GM19395 (cell line): ENCODE measurements around the gene SENP5.
A peak's percentile ranks its signal among the peaks of the same experiment; 100 is the strongest.
"Not testable (repeated sequence)": the region's sequence is repeated elsewhere in the genome, so short reads cannot be mapped to it uniquely, and the experiment has no call there.

ENCODE experiments used
- ATAC-seq: cut with Tn5 transposase; IDR thresholded peaks from one replicate; pipeline ENCODE4 v1.9.1; 2021; ENCODE audit warnings: mild to moderate bottlenecking, moderate library complexity; ENCODE audit not compliant: unreplicated experiment

SENP5 gene

DNA sequence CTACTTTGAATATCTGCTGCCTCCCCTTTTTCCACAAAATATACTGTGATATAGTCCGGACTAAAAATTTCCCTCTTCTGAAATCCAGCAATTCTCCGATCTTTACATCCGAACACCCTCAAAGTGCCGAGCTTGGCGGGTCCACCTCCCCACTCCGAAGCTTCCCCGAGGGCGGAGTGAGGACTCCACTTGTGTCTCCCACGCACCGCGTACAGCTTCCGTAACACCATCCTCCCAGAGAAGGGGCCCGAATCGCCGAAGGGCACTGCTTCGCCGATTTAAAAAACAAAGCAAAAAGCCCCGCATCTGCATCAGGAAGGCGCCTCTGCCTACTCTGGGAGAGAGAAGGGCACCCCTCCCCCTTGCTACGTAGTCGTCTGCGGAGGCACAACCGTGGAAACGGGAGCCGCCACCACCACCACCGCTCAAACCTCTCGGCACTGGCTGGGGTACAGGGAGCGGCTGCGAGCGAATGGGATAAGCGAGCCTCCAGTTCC is 74.1 kb downstream of the SENP5 start:
- ATAC-seq = peak; percentile 40

DNA sequence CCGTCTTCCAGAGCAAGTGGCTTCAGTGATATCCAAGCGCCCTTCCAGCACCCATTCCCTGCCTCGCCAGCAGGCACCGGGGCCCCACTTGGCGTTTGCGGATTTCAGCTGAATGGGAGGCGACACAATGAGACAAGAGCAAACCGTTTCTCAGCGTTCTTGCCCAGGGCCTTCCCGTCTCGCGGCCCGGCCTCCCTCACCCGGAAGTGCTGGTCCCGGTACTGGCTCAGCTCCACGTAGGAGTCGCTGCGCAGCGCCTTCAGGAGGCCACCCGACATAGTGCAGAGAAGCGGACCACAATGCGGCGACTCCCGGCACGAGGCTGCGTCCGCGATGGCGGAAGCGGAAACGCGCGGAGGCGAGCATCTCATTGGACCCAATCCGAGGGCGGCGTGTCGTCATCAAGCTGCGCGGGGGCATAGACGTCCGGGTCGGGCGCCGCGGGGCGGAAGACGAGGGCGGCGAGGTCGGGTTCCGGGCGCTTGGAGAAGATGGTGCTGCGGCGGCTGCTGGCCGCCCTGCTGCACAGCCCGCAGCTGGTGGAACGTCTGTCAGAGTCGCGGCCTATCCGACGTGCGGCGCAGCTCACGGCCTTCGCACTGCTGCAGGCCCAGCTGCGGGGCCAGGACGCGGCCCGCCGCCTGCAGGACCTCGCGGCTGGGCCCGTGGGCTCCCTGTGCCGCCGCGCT is 74.7 kb downstream of the SENP5 start, which contains the start of gene NCBP2:
TSS of gene NCBP2 (minus strand) at position 303 of the 689 bp plus-strand sequence. CDS start at position 278, 25 bp downstream.
- ATAC-seq = peak; percentile 89

DNA sequence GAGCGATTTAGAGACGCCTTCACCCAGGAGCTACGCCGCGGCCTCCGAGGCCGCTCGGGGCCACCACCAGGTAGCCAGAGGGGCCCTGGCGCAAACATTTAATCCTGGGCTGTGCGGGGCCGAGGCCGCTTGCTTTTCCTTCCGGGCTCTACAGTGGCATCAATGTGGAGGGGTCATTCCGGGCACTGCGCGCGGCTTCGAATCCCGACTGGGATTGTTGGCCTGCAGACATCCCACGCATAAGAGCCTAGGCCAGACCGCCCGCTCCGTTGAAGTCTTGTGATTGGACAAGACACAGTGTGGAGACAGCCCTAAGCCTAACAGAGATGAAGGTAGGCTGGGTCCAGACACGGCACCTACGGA is 75.2 kb downstream of the SENP5 start:
- peak; percentile 19 for ATAC-seq

DNA sequence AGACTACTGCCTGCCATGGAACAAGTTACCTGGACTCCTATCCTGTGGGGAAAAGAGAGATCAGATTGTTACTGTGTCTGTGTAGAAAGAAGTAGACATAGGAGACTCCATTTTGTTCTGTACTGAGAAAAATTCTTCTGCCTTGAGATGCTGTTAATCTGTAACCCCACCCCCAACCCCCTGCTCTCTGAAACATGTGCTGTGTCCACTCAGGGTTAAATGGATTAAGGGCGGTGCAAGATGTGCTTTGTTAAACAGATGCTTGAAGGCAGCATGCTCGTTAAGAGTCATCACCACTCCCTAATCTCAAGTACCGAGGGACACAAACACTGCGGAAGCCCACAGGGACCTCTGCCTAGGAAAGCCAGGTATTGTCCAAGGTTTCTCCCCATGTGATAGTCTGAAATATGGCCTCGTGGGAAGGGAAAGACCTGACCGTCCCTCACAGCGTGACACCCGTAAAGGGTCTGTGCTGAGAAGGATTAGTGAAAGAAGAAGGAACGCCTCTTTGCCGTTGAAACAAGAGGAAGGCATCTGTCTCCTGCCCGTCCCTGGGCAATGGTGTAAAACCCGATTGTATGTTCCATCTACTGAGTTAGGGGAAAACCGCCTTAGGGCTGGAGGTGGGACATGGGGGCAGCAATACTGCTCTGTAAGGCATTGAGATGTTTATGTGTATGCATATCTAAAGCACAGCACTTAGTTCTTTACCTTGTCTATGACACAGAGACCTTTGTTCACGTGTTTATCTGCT is 76.5 kb downstream of the SENP5 start:
- not testable (repeated sequence) for ATAC-seq

DNA sequence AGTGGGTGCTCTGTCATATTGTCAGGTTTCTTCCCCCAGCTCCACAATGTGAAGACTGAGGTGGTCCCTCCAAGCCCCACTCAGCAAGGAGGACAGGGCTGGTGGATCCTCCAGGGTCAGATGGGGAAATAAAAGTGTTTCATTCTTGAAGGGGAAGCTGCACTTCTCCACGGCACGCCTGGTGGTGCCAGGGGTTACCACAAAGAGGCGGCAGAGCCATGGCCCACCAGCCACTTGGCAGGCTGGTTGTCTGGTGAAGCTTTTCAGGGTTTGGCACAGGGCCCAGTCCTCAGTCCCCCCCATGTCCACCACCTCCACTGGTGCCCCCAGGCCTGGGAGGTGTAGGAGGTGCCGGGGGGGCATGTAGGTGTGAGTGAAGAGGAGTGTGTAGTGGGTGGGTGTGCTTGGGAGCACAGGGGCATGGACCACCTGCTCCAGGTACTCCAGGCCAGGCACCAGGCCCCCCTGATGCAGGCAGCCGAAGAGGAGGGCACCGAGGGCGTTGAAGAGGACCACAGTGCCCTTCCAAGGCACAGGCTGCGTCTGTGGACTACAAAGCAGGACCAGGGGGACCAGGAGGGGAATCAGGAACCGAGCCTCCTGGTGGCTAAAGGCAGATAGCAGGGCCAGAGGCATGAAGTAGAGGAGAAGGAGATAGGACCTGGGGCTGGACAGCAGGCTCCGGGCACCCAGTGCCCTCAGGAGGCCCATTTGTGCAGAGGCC is 79.6 kb downstream of the SENP5 start:
- ATAC-seq = no peak

DNA sequence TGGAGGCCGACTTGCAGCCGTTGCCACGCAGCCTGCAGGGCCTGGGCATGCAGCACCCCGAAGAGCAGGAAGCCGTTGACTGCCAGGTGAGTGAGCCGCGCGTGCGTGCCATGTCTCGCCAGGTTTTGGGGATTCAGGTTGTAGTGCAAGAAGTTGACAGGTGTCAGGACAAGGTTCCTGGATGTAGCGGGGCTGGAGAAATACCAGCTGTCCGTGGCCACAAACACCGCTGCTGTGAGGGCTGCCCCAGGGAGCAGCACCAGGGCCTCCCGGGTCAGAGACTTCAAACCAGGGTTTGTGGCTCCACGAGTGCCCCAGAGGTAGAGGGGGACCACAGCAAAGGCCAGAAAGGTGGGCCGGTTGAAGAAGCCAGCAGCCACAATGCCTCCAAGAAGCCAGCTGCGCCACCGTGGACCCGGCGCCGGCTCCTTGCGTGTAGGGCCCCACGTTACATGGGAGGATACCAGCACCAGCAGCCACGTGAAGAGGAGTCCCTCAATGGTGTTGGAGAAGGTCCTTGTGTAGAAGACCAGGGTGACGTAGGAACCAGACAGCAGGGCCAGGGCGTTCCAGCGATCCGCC is 80.2 kb downstream of the SENP5 start:
- ATAC-seq = no peak

DNA sequence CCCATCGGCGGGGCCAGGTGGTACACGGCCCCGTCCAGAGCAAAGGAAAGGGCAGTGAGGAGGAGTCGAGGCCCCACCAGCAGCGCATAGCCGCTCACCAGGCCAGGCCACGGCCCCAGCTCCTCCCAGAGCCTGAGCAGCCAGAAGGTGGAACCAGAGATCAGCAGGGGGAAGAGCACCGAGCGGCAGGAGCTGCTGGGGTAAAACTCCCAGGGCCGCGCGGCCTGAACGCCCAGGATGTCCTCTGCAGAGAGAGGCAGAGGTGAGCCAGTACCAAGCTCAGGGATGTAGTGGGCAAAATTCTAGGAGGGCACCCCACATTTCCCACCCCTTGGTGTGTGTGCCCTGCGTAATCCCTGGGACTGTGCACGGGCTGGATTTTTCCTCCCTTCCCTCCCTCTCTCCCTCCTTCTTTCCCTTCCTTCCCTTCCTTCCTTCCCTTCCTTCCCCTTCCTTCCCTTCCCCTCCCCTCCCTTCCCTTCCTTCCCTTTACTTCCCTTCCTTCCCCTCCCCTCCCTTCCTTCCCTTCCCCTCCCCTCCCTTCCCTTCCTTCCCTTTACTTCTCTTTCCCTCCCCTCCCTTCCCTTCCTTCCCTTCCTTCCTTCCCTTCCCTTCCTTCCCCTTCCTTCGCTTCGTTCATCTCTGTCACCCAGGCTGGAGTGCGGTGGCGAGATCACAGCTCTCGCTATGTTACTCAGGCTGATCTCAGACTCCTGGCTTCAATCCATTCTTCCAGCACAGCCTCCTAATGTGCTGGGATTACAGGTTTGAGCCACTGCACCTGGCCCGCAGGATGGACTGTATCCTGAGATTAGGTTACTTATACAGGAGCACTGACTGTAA is 80.9 kb downstream of the SENP5 start:
- ATAC-seq = no peak

DNA sequence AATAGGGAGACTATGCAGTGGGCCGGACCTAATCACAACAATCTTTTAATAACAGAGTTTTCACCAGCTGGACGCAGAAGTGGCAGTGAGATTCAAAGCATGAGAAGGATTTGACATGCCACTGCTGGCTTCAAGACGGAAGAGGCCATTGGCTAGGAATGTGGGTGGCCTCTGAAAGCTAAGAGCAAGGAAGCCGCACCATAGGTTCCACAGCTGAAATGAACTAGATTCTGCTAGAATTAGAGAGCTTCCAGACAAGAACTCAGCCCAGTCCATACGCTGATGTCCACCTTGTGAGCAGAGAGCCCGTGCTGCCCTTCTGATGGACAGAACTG is 81.5 kb downstream of the SENP5 start:
- no peak for ATAC-seq

DNA sequence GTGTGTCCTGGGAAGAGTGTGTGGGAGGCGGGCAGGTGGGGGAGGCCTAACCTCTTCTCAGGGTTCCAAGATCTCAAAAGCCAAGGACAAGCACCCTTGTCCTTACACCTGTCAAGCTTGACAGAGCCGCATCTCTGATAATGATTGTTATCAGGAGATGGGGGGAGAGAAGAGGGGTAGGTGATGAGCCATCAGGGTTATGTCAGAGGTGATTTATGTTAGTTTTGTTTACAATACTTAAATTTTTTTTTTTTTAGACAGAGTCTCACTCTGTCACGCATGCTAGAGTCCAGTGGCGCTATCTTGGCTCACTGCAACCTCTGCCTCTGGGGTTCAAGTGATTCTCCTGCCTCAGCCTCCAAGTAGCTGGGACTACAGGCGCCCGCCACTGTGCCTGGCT is 82.0 kb downstream of the SENP5 start:
- ATAC-seq = no peak

DNA sequence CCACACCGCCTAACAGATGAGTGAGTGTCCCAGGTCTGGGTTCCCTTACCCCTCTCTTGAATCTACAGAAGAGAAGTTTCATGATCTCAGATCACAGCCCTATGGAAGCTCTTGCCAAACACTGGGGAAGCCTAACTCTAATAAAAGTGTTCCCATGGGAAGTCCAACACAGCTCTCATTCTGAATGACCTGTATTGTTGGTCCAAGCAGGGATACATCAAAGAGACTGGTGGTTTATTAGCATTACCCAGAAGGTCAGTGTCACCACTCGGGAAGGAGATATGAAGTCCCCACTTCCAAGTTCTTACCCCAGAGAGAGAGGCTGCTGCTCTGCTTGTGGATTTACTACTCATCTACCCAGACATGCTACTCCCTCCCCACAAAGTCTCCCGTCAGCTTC is 83.7 kb downstream of the SENP5 start:
- no peak for ATAC-seq

DNA sequence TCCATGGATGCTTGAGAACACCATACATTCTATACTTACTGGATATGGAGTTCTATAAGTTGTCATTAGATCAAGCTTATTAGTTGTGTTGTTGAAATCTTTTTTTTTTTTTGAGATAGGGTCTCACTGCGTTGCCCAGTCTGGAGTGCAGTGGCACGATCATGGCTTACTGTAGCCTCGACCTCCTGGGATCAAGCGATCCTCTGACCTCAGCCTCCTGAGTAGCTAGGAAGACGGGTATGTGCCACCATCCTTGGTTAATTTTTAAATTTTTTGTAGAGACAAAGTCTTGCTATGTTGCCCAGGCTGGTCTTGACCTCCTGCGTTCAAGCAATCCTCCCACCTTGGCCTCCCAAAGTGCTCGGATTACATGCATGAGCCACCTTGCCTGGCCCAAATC is 87.1 kb downstream of the SENP5 start:
- ATAC-seq = no peak

DNA sequence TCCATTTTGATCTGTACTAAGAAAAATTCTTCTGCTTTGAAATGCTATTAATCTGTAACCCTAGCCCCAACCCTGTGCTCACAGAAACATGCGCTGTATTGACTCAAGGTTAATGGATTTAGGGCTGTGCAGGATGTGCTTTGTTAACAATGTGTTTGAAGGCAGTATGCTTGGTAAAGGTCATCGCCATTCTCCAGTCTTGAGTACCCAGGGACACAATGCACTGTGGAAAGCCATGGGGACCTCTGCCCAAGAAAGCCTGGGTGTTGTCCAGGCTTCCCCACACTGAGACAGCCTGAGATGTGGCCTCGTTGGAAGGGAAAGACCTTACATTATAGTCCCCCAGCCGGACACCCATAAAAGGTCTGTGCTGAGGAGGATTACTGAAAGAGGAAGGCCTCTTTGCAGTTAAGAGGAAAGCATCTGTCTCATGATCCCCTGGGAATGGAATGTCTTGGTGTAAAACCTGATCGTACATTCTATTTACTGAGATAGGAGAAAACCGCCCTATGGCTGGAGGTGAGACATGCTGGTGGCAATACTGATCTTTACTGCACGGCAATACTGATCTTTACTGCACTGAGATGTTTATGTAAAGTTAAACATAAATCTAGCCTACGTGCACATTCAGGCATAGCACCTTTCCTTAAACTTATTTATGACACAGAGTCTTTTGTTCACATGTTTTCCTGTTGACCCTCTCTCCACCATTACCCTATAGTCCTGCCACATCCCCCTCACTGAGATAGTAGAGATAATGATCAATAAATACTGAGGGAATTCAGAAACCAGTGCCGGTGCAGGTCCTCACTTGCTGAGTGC is 94.6 kb downstream of the SENP5 start:
- ATAC-seq = no peak

DNA sequence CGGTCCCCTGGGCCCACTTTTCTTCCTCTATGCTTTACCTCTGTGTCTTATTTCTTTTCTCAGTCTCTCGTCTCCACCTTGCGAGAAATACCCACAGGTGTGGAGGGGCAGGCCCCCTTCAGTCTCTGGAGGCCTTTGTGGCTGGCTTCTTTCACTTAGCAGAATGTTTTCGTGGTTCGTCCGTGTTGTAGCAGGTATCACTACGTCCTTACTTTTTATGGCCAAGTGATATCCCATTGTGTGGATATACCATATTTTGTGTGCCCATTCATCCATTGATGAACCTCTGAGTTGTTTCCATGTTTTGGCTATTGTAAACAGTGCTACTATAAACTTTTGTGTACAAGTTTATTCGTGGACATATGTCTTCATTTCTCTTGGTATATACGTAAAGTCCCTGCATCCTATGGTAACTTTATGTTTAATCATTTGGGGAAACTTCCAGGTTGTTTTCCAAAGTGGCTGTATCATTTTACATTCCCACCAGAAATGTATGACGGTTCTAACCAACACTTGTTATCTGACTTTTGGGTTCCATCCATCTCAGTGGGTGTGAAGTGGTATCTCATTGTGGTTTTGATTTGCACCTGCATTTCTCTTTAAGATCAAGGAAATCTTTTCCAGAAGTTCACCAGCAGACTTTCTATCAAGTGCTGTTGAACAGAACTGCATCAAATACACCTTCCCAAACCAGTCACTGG is 95.4 kb downstream of the SENP5 start:
- ATAC-seq = no peak

DNA sequence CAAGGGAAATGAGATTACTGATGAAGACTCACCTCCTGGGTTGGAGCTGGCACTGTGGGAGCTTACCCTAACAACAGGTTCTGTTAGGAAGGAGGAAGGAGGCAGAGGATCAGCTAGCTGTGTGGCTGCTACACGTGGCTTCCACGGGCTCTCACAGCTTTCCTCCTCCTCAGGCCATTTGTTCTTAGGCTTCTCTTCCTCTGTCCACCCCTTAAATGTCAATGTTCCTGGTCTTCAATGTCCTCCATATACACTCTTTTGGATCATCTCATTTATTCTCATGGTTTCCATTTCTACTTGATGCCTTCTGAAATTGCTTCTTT is 95.9 kb downstream of the SENP5 start:
- ATAC-seq = no peak

DNA sequence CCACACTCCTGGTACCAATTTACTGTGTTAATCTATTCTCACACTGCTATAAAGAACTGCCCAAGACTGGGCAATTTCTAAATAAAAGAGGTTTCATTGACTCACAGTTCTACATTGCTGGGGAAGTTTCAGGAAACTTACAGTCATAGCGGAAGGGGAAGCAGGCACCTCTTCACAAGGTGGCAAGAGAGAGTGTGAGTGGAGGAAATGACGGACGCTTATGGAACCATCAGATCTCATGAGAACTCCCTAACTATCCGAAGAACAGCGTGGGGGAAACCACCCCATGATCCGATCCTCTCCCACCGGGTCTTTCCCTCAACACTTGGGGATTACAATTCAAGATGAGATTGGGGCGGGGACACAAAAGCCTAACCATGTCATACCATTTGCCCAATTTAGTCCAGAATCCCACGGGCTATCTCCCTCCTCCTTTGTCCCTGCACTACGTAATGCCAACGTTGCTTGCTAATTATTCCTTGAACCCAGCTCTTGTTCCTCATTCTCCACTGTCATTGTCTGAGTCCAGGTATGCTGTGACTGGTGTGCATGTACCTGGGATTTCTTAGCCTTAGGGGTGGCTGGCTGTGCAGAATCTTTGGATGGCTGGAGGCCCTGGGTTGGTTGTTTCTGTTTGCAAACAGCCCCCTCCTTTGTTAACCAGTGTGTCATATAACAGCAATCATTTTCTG is 97.5 kb downstream of the SENP5 start:
- ATAC-seq = no peak

DNA sequence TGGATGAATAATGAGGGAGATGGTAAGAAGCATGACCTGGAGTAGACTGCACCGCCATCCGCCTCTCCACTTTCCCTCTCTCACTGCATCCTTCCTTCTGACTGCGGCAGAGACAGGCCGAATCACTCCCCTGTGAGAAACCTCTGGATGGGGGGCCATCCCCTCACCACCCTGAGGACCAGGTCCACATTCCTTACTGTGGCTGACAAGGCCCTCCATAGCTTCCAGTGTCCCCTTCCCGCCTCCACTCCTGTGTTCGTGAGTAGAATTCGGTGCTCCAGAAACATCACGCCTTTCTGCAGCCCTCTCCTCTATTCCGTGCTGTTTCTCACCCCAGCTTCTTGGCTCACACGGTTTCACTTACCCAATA is 98.1 kb downstream of the SENP5 start:
- ATAC-seq = no peak

DNA sequence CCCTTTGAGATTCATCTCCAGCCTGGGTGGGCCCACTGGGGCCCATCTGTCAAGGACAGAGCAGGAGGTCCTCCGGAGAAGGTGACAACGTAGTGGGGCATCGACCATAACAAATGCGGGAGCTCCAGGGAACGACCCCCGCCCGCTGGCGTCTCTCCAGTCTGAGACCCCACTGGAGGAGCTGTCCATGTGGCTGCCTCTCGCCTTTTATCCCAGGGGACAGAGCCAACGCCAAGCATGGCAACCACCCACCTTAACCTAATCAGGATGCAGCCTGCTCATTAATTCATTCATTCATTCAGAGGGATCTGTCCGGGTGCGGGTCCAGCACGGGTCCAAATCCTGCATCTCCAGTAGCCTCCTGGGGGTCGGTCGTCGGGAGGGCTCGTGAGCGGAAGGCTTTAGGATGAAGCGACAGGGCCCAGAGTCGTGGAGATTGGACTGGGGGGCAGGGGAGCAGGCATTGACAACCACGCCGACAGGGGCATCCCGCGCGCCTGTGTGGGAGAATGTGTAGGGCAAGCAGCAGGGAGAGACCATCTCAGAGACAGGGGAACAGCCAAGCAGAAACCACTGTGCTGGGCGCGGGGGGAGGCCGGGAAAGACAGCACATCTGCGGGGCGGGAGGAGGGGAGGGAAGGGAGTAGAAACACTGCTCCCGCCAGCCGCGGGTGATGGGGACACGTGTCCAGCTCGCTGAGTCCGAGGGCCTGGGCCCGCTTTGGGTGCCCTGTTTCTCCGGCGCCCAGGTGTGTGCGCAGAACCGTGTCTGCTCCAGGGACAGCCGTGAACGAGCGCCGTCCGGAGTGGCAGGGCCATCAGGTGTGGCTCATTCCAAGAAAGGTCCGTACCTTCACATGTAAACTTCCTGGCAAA is 99.0 kb downstream of the SENP5 start:
- no peak for ATAC-seq
